GM23338 (cell line): ENCODE results near the gene HOXA10. TPM values are rescaled to one million over a fixed set of nuclear protein-coding genes. Genes with fewer than 3 reads are reported as not detected.

ENCODE experiments used
- ATAC-seq: fragments of 200-7000 bp; cut with Tn5 transposase; 3 replicates; pipeline ENCODE4 v1.9.1; 2020
- DNase-seq: peaks from one replicate; pipeline ENCODE4 v3.0.0-alpha.2; 2015; ENCODE audit warnings: low spot score
- H2AFZ ChIP-seq: fragments of 200-600 bp; sonication (generic); 2 replicates; pipeline ENCODE4 v1.8.0; 2016; ENCODE audit warnings: antibody characterized with exemption, mild to moderate bottlenecking, moderate library complexity
- H3F3A ChIP-seq: fragments of 200-600 bp; sonication (generic); replicated peaks from 2 replicates; pipeline ENCODE4 v1.8.0; 2017; ENCODE audit warnings: antibody characterized with exemption, mixed run types, low read depth
- H3K27ac ChIP-seq: fragments of 200-600 bp; sonication (generic); 2 replicates; pipeline ENCODE4 v1.6.1; 2016; ENCODE audit warnings: low read depth
- H3K27me3 ChIP-seq: fragments of 200-600 bp; sonication (generic); 2 replicates; pipeline ENCODE4 v1.8.0; 2016; ENCODE audit warnings: mild to moderate bottlenecking, mixed run types, moderate library complexity; ENCODE audit not compliant: insufficient read depth
- H3K36me3 ChIP-seq: fragments of 200-600 bp; sonication (generic); 2 replicates; pipeline ENCODE4 v1.8.0; 2016; ENCODE audit warnings: mild to moderate bottlenecking; ENCODE audit not compliant: insufficient read depth
- H3K4me1 ChIP-seq: fragments of 200-600 bp; sonication (generic); 2 replicates; pipeline ENCODE4 v1.8.0; 2016; ENCODE audit warnings: mild to moderate bottlenecking, moderate library complexity; ENCODE audit not compliant: insufficient read depth
- H3K4me2 ChIP-seq: fragments of 200-600 bp; sonication (generic); 2 replicates; pipeline ENCODE4 v1.7.1; 2017; ENCODE audit warnings: mixed run types
- H3K4me3 ChIP-seq: fragments of 200-600 bp; sonication (generic); 2 replicates; pipeline ENCODE4 v1.6.1; 2016; ENCODE audit warnings: mixed run types
- H3K79me2 ChIP-seq: fragments of 200-600 bp; sonication (generic); replicated peaks from 2 replicates; pipeline ENCODE4 v1.8.0; 2017; ENCODE audit warnings: mild to moderate bottlenecking; ENCODE audit not compliant: insufficient read depth
- H3K9me2 ChIP-seq: fragments of 200-600 bp; sonication (generic); 2 replicates; pipeline ENCODE4 v1.8.0; 2017; ENCODE audit not compliant: insufficient read depth
- H4K20me1 ChIP-seq: fragments of 200-600 bp; sonication (generic); replicated peaks from 2 replicates; pipeline ENCODE4 v1.8.0; 2017; ENCODE audit warnings: mild to moderate bottlenecking; ENCODE audit not compliant: insufficient read depth
- H3K27ac Mint-ChIP-seq: 2 replicates; pipeline ENCODE4 v1.8.0; 2020; ENCODE audit warnings: inconsistent platforms, mild to moderate bottlenecking, moderate library complexity, mixed read lengths
- H3K27me3 Mint-ChIP-seq: 3 replicates; pipeline ENCODE4 v1.8.0; 2022; ENCODE audit warnings: low read depth, mild to moderate bottlenecking, moderate library complexity, mixed read lengths, inconsistent platforms; ENCODE audit not compliant: insufficient read depth, poor library complexity
- H3K36me3 Mint-ChIP-seq: 3 replicates; pipeline ENCODE4 v1.8.0; 2021; ENCODE audit warnings: low read depth, mild to moderate bottlenecking, inconsistent platforms, moderate library complexity, mixed read lengths
- H3K4me1 Mint-ChIP-seq: 3 replicates; pipeline ENCODE4 v1.8.0; 2020; ENCODE audit warnings: mild to moderate bottlenecking, inconsistent platforms, mixed read lengths
- H3K4me3 Mint-ChIP-seq: 3 replicates; pipeline ENCODE4 v1.8.0; 2021; ENCODE audit warnings: moderate library complexity, mild to moderate bottlenecking, inconsistent platforms, mixed read lengths
- H3K9me3 Mint-ChIP-seq: 3 replicates; pipeline ENCODE4 v1.8.0; 2020; ENCODE audit warnings: moderate library complexity, mild to moderate bottlenecking, inconsistent platforms, mixed read lengths
- ETS1 ChIP-seq: IDR thresholded peaks from 2 replicates; pipeline ENCODE4 v1.6.1; 2016; ENCODE audit warnings: antibody characterized with exemption
- EZH2 ChIP-seq: fragments of 200-600 bp; sonication (generic); IDR thresholded peaks from one replicate; pipeline ENCODE4 v1.8.0; 2017; ENCODE audit warnings: antibody characterized with exemption, mild to moderate bottlenecking, low read depth; ENCODE audit not compliant: unreplicated experiment
- EZH2phosphoT487 ChIP-seq: fragments of 200-600 bp; sonication (generic); IDR thresholded peaks from one replicate; pipeline ENCODE4 v1.8.1; 2018; ENCODE audit warnings: antibody characterized with exemption; ENCODE audit not compliant: unreplicated experiment
- JUNB ChIP-seq: IDR thresholded peaks from one replicate; pipeline ENCODE4 v1.6.1; 2016; ENCODE audit warnings: antibody characterized with exemption; ENCODE audit not compliant: unreplicated experiment
- NANOG ChIP-seq: IDR thresholded peaks from 2 replicates; pipeline ENCODE4 v1.6.1; 2016; ENCODE audit warnings: antibody characterized with exemption, borderline replicate concordance
- POLR2AphosphoS5 ChIP-seq: IDR thresholded peaks from 2 replicates; pipeline ENCODE4 v1.6.1; 2016; ENCODE audit warnings: antibody characterized with exemption, low read depth
- STAT1 ChIP-seq: IDR thresholded peaks from one replicate; pipeline ENCODE4 v1.6.1; 2016; ENCODE audit warnings: antibody characterized with exemption; ENCODE audit not compliant: unreplicated experiment
- ZNF114 ChIP-seq: fragments of 250-450 bp; sonication (Bioruptor Pico); IDR thresholded peaks from 2 replicates; pipeline ENCODE4 v1.5.0; 2020; ENCODE audit warnings: mild to moderate bottlenecking, moderate library complexity
- ZNF331 ChIP-seq: fragments of 250-450 bp; sonication (Bioruptor Pico); IDR thresholded peaks from 2 replicates; pipeline ENCODE4 v1.5.0; 2020; ENCODE audit warnings: low read depth, mild to moderate bottlenecking, moderate library complexity
- ZNF462 ChIP-seq: fragments of 250-450 bp; sonication (Bioruptor Pico); IDR thresholded peaks from 2 replicates; pipeline ENCODE4 v1.5.0; 2020; ENCODE audit warnings: mild to moderate bottlenecking, moderate library complexity
- polyA plus RNA-seq: library from polyadenylated mRNA; unstranded; fragments of >200 nt; fragmentation: Nextera tagmentation; extraction: Ambion mirVana; gene quantifications from 2 replicates; pipeline ENCODE4 v1.2.1, GENCODE V29; 2016
- total RNA-seq: library from RNA; depleted of rRNA; stranded (reverse); fragments of >200 nt; shearing (Covaris generic); gene quantifications from 2 replicates; pipeline ENCODE4 v1.2.3, GENCODE V29; 2014
- TF ChIP-seq, protein P1 (sequence below): IDR thresholded peaks from one replicate; pipeline ENCODE4 v1.6.1; 2018; ENCODE audit warnings: antibody characterized with exemption; ENCODE audit not compliant: unreplicated experiment
- TF ChIP-seq, protein P2 (sequence below), 2 experiments: fragments of 200-600 bp in 1 of 2; sonication (generic) in 1 of 2; conservative IDR thresholded peaks; 2 replicates each; pipeline versions ENCODE4 v1.5.1 to v1.6.1; 2016 to 2017; ENCODE audit warnings: antibody characterized with exemption in 2 of 2, low read depth in 2 of 2, mild to moderate bottlenecking in 2 of 2, moderate library complexity in 1 of 2

Gene HOXA10
- total and polyA plus RNA-seq, 2 experiments from 2014 or later = not detected

DNA sequence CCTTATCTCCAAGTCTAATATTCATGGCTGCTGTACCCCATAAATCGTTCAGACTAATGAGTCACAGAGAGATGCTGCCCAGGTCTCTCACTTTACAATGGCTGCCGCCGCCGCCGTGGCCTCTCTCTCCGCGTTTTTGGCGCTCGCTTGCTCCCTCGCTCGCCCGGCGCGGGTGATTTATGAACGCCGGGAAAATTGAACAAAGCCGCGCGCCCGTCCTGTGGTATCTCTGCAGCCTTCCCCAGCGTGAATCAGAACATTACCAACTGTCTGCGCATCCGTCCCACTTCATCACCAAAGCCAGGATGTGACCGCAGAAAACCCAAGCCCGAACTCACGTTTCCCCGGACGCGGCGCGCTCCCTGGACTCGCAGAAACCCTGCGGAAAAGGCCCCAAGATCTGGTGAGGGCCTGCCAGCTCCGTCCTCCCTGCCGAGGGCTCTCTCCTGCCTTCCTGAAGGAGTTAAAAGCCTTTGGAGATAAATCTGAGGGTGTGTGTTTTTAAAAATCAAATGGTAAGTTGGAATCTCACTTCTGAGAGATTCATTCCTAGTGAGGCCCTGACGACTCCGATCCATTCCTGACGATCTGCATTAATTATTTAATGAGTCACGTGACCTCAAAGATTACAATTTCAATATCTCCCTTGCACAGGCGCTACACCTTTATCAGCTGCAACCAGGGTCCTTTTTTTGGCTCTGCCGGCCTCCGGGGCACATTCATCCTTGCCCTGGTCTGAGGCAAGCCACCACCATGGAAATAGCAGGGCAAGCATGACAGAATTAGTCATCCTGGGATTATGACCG, 49.8 kb downstream of the HOXA10 start:
- H3K9me2 ChIP-seq = no peaks in the 10 kb centered on the region
- no peak overlapping the region for H3K27ac ChIP-seq
- Mint-ChIP-seq H3K27ac (no peak overlapping the region), H3K27me3 (peaks cover 100% of the 10 kb centered on the region), H3K9me3 (peaks cover 6% of the 10 kb centered on the region; the same call in 1 of the 3 replicates), H3K4me3 (no peak overlapping the region; the same call in 2 of the 3 replicates), H3K36me3 (no peaks in the 10 kb centered on the region), H3K4me1 (peaks cover 16% of the 10 kb centered on the region)
- peaks cover 62% of the 10 kb centered on the region for H3F3A ChIP-seq
- DNase-seq (no peak), ATAC-seq (no peak)
- no peak overlapping the region for H3K4me2 ChIP-seq
- no peaks in the 10 kb centered on the region for H3K36me3 ChIP-seq
- TF ChIP-seq, protein P1, sequence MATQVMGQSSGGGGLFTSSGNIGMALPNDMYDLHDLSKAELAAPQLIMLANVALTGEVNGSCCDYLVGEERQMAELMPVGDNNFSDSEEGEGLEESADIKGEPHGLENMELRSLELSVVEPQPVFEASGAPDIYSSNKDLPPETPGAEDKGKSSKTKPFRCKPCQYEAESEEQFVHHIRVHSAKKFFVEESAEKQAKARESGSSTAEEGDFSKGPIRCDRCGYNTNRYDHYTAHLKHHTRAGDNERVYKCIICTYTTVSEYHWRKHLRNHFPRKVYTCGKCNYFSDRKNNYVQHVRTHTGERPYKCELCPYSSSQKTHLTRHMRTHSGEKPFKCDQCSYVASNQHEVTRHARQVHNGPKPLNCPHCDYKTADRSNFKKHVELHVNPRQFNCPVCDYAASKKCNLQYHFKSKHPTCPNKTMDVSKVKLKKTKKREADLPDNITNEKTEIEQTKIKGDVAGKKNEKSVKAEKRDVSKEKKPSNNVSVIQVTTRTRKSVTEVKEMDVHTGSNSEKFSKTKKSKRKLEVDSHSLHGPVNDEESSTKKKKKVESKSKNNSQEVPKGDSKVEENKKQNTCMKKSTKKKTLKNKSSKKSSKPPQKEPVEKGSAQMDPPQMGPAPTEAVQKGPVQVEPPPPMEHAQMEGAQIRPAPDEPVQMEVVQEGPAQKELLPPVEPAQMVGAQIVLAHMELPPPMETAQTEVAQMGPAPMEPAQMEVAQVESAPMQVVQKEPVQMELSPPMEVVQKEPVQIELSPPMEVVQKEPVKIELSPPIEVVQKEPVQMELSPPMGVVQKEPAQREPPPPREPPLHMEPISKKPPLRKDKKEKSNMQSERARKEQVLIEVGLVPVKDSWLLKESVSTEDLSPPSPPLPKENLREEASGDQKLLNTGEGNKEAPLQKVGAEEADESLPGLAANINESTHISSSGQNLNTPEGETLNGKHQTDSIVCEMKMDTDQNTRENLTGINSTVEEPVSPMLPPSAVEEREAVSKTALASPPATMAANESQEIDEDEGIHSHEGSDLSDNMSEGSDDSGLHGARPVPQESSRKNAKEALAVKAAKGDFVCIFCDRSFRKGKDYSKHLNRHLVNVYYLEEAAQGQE = no peak
- no peak for TF ChIP-seq ETS1
- TF ChIP-seq POLR2AphosphoS5 = no peak
- no peak for TF ChIP-seq ZNF331 (CRISPR knock-in tag)
- peak; percentile 90 for TF ChIP-seq EZH2
- no peak for TF ChIP-seq NANOG
- no peak for TF ChIP-seq JUNB
- no peak for TF ChIP-seq ZNF114 (CRISPR knock-in tag)
- TF ChIP-seq EZH2phosphoT487 = peak; percentile 94
- TF ChIP-seq STAT1 = no peak
- TF ChIP-seq, protein P2, sequence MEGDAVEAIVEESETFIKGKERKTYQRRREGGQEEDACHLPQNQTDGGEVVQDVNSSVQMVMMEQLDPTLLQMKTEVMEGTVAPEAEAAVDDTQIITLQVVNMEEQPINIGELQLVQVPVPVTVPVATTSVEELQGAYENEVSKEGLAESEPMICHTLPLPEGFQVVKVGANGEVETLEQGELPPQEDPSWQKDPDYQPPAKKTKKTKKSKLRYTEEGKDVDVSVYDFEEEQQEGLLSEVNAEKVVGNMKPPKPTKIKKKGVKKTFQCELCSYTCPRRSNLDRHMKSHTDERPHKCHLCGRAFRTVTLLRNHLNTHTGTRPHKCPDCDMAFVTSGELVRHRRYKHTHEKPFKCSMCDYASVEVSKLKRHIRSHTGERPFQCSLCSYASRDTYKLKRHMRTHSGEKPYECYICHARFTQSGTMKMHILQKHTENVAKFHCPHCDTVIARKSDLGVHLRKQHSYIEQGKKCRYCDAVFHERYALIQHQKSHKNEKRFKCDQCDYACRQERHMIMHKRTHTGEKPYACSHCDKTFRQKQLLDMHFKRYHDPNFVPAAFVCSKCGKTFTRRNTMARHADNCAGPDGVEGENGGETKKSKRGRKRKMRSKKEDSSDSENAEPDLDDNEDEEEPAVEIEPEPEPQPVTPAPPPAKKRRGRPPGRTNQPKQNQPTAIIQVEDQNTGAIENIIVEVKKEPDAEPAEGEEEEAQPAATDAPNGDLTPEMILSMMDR (conservative IDR thresholded peaks at IDR 0.05; ENCODE audit: low read depth in 2 of 2) = no peak
- TF ChIP-seq ZNF462 (CRISPR knock-in tag) = no peak
- no peak overlapping the region for H2AFZ ChIP-seq
- H3K27me3 ChIP-seq = peaks cover 100% of the 10 kb centered on the region
- H3K4me1 ChIP-seq = peaks cover 14% of the 10 kb centered on the region; the same call in 1 of the 2 replicates
- H3K4me3 ChIP-seq = no peak overlapping the region
- peaks cover 71% of the 10 kb centered on the region for H4K20me1 ChIP-seq
- H3K79me2 ChIP-seq = no peaks in the 10 kb centered on the region
